NCI-H82 treated with DMSO at 0.1 percent for 48 hours (cell line): Measurements from ENCODE around the gene TMSB4X.
"Not testable (repeated sequence)": the region's sequence is repeated elsewhere in the genome, so short reads cannot be mapped to it uniquely, and the experiment has no call there.

ENCODE experiments used
- DNase-seq: peaks from one replicate; lab custom pipeline; 2025; ENCODE audit not compliant: unreplicated experiment; lab: John Stamatoyannopoulos, UW

The TMSB4X gene

DNA sequence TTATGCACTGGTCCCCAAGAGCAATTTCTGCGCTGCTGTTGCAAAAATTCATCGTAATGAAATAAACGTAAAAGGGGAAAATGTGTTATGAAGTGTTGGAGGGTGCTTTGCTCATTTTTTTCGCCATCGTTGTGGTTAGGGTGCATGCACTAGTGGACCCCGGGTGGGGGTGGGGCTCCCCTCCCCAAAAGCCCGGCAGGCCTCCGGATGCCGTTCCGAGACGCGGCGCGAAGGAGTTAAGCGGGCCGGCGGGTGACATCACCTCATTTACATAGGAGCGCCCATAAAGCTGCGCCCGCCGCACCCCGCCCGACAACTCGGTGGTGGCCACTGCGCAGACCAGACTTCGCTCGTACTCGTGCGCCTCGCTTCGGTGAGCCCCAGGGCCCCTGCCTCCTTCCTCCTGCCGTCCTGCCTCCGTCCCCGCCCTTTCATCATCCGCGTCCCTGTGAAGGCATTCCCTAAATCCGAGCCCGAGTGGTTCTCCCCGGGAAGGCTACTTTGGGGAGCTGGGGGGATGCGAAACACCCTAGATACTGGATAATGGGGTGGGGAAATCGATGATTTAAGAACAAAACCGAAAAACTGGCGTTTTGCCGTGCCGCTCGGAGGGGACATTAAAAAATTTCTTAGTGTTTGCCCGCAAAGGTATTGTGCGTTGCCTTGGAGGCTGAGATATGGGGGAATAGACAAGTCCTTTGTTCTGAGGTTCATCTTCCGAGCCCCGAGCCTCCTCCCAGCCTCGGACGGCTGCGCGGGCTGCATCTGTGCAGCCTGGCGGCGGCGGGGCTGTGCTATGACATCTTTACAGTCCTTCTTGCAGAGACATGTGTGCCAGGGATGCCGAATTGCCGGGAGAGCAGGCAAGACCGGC, at the start of gene TMSB4X:
Gene TMSB4X (plus strand): TSS at position 315 of the 874 bp plus-strand sequence.
- peak; percentile 60 for DNase-seq

DNA sequence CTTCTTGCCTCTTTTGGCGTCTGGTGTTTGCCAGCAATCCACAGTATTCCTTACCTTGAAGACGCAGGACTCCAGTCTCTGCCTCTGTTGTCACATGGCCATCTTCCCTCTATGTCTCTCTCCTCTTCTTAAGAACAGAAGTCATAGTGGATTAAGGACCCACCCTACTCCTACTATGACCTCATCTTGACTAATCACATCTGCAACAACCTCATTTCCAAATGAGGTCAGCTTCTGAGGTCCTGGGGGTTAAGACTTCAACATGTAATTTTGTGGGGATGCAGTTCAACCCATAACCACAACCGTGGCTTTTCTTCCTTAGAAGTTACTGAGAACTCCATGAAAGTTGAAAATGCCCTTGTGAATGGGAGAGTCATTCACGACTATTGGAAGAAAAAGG, 45.2 kb upstream of the TMSB4X start:
- no peak for DNase-seq

DNA sequence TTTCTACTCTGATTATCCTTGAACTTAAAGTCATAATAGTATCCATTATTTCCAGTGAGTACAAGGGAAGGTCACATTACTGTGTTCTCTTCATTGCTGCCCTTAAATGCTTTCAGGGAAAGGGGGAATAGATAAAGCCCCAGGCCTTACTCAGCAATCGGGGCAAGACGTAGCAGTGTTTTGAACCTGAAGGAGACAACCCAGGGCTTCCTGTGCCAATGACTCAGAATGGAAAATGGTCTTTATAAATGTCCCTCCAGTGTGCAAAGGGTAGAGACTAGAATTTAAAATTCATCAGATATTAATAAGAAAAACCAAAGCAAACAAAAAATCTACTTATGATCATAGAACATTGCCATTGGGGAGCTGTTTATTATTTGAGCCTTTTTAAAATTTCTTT, 44.8 kb upstream of the TMSB4X start:
- DNase-seq: no peak

DNA sequence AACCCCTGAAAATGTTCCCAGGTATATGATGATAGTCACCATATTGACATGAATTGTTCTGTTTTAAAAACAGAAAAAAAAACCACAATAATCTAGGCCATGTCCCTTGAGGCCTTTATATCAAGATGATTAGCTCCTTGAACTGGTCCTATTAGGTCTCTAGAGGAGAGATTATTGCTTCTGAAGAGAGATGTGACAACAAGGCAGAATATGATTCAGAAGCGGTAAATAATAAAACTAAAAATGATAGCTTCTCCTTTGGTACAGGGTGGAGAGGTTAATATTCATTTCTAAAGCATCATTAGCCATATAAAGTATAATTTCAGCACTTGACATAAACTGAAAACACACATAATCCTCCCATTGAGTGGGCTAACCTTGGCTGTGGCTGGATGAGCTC, 42.7 kb upstream of the TMSB4X start:
- no peak for DNase-seq

DNA sequence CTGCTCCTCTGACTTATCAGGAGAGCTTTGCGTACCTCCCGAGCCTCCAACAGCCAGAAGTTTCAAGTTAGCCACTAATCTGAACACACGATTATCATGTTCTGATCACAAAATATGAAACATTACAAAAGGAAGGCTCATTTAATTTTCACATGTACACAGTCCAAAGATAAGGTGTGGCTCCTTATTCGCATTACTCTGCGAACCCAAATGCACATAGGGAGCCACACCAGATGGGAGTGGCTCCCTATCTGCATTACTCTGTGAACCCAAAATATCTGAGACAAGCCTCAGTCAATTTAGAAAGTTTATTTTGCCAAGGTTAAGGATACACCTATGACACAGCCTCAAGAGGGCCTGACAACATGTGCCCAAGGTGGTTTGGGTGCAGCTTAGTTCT, 40.1 kb upstream of the TMSB4X start:
- DNase-seq: no peak

DNA sequence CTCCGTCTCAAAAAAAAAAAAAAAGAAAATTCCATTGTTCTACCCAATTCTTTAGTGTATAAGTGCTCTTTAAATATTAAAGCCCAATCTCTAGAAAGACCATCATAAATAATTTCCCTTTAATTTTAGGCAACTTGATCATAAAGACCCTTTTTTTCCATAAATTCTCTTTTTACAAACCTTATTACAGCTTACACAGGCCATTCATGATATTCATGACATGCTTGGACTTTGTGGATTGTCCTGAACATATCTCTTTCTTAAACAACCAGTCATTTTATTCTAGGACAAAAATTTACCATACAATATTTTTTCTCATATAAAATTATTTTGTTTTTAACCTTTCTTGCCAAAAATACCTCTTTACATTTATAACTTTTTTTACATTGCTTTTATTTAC, 38.0 kb upstream of the TMSB4X start:
- DNase-seq: no peak

DNA sequence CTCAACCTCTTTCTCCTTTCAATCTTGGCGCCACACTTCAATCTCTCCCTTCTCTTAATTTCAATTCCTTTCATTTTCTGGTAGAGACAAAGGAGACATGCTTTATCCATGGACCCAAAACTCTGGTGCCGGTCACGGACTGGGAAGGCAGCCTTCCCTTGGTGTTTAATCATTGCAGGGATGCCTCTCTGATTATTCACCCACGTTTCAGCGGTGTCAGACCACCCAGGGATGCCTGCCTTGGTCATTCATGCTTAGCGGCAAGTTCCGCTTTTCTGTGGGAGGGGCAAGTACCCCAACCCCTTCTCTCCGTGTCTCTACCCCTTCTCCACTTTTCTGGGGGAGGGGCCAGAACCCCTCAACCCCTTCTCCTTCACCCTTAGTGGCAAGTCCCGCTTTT, 34.4 kb upstream of the TMSB4X start:
- DNase-seq: not testable (repeated sequence)

DNA sequence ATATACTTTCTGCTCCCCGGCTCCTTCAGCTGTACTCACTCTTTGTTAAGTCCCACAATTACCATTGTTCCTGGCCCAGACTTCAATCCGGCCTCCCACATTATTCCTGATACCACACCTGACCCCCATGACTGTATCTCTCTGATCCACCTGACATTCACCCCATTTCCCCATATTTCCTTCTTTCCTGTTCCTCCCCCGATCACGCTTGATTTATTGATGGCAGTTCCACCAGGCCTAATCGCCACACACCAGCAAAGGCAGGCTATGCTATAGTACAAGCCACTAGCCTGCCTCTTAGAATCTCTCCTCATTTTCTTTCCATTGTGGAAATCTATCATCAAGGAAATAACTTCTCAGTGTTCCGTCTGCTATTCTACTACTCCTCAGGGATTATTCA, 31.3 kb upstream of the TMSB4X start:
- not testable (repeated sequence) for DNase-seq

DNA sequence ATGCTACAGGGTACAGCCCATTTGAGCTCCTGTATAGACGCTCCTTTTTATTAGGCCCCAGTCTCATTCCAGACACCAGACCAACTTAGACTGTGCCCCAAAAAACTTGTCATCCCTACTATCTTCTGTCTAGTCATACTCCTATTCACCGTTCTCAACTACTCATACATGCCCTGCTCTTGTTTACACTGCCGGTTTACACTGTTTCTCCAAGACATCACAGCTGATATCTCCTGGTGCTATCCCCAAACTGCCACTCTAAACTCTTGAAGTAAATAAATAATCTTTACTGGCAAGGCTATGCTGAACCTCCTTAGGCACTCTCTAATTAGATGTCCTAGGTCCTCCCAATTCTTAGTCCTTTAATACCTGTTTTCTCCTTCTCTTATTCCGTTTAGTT, 30.5 kb upstream of the TMSB4X start:
- DNase-seq: not testable (repeated sequence)

DNA sequence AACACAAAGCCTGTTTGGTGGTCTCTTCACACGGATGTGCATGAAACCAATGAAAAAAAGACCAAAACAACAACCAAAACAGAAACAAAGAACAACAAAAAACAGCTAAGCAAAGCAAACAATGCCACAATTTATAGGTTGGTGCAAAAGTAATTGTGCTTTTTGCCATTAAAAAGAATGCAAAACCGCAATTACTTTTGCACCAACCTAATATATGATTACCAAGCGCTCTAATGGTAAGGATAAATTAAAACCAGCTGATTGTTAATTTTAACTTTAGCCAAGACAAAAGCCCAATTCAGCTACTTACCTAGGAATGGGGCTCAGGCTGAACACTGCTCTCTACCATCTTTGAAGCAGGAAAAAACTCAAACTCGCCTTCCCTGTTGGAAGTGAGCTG, 29.4 kb upstream of the TMSB4X start:
- DNase-seq: no peak

DNA sequence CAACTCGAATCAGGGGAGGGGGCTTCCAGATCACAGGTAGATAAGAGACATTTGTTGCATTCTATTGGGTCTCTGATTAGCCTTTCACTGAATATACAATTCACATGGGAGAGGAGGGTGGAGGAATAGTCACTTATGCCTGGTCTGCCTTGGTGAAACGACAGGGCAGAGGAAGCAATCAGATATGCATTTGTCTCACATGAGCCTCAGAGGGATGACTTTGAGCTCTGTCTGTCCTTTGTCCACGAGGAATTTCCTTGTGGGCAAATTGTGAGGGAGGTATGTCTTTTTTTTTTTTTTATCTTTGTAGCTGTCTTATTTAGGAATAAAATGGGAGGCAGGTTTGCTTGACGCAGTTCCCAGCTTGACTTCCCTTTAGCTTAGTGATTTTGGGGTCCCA, 28.5 kb upstream of the TMSB4X start:
- DNase-seq: no peak

DNA sequence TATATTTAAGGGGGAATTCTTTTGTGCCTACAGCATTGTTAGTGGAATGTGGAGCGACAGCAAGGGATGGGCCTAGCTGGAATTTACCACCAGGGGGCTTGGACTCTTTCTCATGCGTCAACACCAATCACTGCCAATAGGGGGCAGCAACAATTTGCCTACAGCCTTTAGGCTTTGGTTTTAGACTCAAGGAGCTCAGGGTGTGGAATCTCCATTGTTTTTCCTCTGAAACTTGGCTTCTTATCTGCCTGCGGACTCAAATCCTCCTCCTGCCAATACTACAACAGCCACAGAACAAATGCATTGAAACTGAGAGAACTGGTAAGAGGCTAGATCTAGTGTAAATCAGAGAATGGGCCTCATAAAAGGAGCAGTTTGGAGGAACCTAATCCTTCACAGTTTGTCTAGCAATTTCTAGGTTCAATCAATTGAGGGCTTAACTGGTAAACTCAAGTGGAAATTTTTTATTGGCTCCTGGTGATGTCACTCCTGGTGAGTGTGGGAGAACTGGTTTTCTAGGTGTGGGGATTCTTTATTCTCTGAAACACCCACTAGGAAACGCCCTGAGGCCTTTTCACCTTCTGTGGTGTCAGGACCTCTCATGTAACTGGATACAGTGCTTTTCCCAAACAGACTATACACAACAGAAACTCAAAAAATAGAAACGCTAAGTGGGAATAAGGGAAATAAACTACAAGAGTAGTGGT, 27.9 kb upstream of the TMSB4X start:
- peak; percentile 76 for DNase-seq

DNA sequence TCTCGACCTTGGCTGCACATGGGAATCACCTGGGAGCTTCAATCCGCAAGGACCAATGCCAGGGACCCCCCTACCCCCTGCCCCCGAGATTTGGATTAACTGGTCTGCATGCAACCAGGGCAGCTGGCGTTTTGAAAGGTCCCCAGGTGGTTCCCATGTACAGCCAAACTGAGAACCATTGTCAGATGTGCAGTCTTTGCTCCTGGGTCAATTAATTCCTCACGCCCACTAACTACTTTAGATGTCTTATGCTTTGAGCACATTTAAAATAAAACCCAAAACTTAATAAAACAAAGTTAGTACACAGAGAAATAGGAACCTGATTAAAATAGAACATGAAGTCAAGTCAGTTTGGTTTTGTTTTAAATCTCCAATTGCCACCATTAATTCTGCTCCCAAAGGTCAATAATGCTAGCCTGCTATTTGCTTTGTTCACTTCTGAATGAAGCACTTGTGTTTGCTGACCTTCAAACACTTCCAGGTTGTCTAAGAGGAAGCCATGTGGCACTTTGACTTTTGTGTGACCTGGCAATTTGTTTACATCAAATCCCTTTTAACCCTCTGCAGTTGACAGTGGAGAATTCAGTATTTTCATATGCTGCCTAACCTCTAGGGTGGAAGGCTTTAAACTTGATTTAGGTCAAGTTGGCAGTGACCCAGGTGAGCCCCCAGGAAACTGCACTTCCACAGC, 27.2 kb upstream of the TMSB4X start:
- no peak for DNase-seq

DNA sequence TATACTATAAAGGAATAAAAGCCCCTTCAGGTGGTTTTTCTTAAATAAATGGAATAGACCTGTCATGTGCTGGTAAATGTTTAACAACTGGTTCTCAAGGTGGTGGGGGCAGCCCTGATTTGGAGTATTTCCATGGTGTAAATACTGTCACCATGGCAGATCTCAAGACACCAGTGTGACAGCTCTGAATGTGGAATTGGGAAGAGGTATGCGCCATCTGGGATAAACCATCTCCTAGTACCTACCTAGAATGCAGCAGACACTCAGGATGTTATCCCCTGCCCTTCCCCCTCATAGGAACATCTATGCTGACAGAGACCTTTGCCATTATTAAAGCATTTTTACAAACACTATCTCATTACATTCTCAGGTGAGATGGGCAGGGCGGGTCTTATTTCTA, 26.4 kb upstream of the TMSB4X start:
- DNase-seq: no peak

DNA sequence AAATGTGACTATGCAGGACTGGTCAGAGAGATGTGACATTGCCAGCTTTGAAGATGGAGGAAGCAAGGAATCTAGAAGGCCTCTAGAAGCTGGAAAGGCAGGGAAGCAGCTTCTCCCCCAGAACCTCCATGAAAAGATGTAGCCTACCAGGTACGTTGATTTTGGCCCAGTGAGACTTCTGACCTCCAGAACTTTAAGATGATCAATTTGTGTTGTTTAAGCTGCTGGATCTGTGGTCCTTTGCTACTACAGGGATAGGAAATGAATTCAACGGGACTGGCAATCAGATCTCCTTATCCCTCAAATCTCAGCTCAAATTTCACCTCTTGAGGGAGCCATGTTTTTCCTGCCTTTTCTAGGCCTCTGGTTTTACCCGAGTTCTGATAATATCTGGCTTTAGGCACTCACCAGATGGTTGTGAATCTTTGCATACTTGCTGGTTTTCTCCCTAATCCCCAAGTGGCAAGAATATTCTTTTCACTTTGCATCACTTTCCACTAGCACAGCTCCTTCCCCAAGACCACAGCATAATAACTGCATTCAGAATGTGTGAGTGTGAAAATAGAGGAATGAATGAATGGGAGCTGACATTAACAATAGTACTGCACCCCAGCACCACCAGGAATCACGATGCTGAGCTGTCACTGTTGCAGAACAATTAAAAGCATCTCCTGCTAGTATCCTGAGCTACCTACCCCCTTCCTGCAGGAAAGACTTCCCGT, 25.5 kb upstream of the TMSB4X start:
- no peak for DNase-seq

DNA sequence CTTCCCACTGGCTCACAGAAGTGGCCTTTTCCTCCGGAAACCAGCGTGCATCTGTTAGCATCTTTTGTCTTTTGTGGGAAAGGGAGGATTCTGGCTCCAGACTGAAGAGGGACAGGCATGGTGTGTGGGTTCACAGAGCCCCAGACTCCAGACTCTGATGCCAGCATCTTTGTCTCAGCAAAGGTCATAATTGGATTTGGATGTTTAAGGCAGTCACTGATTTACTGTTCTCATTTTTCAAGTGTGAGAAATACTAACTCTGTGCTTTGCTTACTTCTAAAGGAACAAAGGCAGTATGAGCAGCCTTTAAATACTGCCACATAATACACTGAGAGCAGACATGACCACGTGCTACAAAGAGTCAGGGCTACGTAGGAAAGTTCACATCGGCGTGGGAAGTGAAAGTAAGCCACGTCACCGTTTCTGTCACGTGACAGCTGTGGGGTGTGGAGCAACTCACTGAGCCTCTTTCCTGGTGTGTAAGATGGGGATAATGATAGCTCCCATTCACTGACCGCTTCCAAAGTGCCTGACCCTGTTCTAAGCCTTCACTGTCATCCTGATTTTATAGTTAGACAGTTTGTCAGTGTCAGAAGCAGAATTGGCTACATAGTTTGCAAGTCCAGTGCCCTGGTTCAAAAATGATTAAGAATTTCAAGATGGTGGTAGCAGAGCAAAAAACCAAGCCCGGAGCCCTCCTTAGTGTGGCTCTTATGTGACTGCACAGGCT, 24.8 kb upstream of the TMSB4X start:
- peak; percentile 76 for DNase-seq

DNA sequence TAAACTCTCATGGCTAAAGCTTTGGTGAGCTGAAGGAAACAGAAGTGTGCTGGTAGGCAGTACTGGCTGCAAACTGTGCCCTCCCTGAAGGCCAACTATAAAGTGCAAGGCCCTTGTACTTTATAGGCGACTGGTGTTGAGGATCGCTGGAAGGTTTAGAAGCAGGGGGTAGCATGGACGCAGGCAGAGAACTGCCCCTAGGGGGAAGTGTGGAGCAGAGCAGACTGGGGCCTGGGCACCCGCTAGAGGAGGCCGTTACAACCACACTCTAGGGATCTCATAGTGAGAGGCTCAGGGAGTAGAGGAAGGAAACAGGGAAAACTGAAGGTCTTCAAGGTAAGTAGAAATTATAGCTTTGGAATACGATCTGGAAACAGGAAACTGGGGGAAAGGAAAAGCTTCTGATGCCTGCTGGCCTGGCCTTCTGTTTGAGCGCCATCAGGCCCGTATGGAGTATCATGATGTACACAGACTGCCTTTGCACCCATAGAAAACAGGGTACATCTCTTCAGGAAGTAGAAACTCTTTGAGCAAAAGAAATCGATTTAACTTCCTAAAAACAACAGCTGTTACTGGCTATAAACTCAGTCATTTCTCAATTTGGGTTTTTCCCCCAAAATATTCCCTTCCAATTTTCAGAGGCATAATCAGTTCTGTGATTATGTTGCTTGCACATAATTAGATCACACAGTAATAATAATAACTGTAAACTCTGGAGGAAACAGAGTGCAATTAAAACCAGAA, 23.9 kb upstream of the TMSB4X start:
- DNase-seq: peak; percentile 27

DNA sequence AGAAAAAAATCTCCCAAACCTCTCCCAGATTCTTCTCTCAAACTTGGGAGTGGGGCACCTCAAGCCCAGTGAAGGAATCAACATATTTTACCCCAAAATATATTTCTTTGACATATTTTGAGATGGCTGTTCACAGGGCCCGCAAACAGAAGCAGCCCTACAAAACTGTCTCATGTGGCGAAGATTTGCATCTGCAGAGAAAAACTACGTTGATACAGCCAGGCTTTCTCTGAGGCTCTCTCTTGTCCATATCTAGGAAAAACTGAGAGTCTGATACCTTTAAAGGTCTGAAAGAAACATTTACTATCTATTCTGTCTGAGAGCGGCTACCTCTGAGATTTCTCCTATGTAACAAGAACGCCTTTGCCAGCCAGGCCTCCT, 23.3 kb upstream of the TMSB4X start:
- DNase-seq: no peak

DNA sequence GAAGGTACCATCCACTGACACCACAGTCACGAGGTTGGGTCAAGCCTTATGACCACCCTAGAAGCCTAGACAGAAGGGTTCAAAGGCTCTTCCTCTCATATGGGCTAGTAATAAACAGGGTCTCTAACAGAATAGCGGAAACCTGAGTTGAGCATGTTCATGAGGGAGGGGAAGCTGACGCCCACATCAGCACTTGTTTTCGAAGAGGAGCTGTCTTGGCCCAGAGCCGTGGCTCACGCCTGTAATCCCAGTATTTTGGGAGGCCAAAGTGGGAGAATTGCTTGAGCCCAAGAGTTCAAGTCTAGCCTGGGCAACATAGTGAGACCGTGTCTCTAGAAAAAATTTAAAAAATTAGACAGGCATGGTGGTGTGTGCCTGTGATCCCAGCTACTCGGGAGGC, 21.5 kb upstream of the TMSB4X start:
- DNase-seq: no peak

DNA sequence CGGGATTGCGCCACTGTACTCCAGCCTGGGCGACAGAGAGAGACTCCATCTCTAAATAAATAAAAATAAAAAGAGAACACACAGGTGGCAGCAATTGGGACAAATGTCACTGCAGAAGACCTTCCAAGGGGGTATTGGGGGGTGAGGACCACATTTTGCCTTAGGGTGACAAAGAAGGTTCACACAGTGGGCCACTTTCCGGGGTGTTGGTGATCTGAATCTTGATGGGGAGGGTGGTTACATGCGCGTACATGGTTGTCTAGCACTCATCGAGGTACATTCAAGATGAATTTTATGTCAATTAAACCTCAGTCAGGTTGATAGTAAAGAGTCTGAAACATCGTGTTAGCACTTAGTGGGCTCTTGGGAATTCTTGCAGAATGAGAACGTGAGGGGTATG, 20.5 kb upstream of the TMSB4X start:
- no peak for DNase-seq
